IMR-90 (cell line): ENCODE measurements around the gene INAFM1.
A peak's percentile ranks its signal among the peaks of the same experiment; 100 is the strongest.

Experiments used
- CTCF ChIP-seq: conservative IDR thresholded peaks from 2 replicates; pipeline ENCODE4 v1.5.1; 2012; ENCODE audit warnings: mild to moderate bottlenecking, low read depth, low read length, improper control_type of control experiment
- MXI1 ChIP-seq: IDR thresholded peaks from 2 replicates; pipeline ENCODE4 v1.6.1; 2012; ENCODE audit warnings: low read depth, mild to moderate bottlenecking, low read length, moderate library complexity, borderline replicate concordance
- POLR2A ChIP-seq: IDR thresholded peaks from 2 replicates; pipeline ENCODE4 v1.6.1; 2012; ENCODE audit warnings: mild to moderate bottlenecking, low read depth, low read length
- RCOR1 ChIP-seq: IDR thresholded peaks from 2 replicates; pipeline ENCODE4 v1.6.1; 2012; ENCODE audit warnings: mild to moderate bottlenecking, low read length, improper control_type of control experiment; ENCODE audit not compliant: insufficient replicate concordance

- TF ChIP-seq CTCF (0 out of 2 replicates have a peak, but pooled peaks have one; percentile 16), MXI1 (no peak), RCOR1 (no peak), POLR2A (peak; percentile 84)
Measured at GRCh38 chr19:47273313-47274070, 1.2 kb upstream of the INAFM1 start.
